ENCODE data around the gene AP2B1.

The AP2B1 gene

GRCh38 chr17:35766489-35766877 is 179.4 kb downstream of the AP2B1 start:
- no peak for TF ChIP-seq CTCF (IDR thresholded peaks at IDR 0.05; ENCODE audit: low read depth, low read length)
- no peak for DNase-seq (ENCODE audit: low read depth in 2 of 2)
- H3K4me3 ChIP-seq (replicated peaks in 1 of 2; ENCODE audit: low read depth in 2 of 2, low read length in 2 of 2) = no peak overlapping the region

GRCh38 chr17:35766903-35767510 is 179.9 kb downstream of the AP2B1 start:
- DNase-seq (ENCODE audit: low read depth in 2 of 2) = peak; percentile 68
- H3K4me3 ChIP-seq (replicated peaks in 1 of 2; ENCODE audit: low read depth in 2 of 2, low read length in 2 of 2) = no peak overlapping the region
- TF ChIP-seq CTCF (IDR thresholded peaks at IDR 0.05; ENCODE audit: low read depth, low read length) = peak; percentile 65

GRCh38 chr17:35768797-35769196 is 181.7 kb downstream of the AP2B1 start:
- DNase-seq (ENCODE audit: low read depth in 2 of 2) = no peak
- no peak for TF ChIP-seq CTCF (IDR thresholded peaks at IDR 0.05; ENCODE audit: low read depth, low read length)

GRCh38 chr17:35769895-35770486 is 182.9 kb downstream of the AP2B1 start:
- no peak for DNase-seq (ENCODE audit: low read depth in 2 of 2)
- H3K4me3 ChIP-seq (replicated peaks in 1 of 2; ENCODE audit: low read depth in 2 of 2, low read length in 2 of 2) = no peak overlapping the region
- TF ChIP-seq CTCF (IDR thresholded peaks at IDR 0.05; ENCODE audit: low read depth, low read length) = no peak

More at GRCh38 chr17:35768797-35769196, 181.7 kb downstream of the AP2B1 start:
- H3K4me3 ChIP-seq (replicated peaks in 1 of 2; ENCODE audit: low read depth in 2 of 2, low read length in 2 of 2) = no peak overlapping the region

- H3K4me3 ChIP-seq (replicated peaks in 1 of 2; ENCODE audit: low read depth in 2 of 2, low read length in 2 of 2) = no peak overlapping the region
- no peak for DNase-seq (ENCODE audit: low read depth in 2 of 2)
- TF ChIP-seq CTCF (IDR thresholded peaks at IDR 0.05; ENCODE audit: low read depth, low read length) = no peak
Observed at GRCh38 chr17:35773129-35773528, 186.0 kb downstream of the AP2B1 start.

- no peak for DNase-seq (ENCODE audit: low read depth in 2 of 2)
- TF ChIP-seq CTCF (IDR thresholded peaks at IDR 0.05; ENCODE audit: low read depth, low read length) = no peak
- H3K4me3 ChIP-seq (replicated peaks in 1 of 2; ENCODE audit: low read depth in 2 of 2, low read length in 2 of 2) = no peak overlapping the region
Observed at GRCh38 chr17:35773679-35774425, 186.7 kb downstream of the AP2B1 start.
